H9 (cell line): ENCODE results near the gene TIMM22. TPM values are rescaled to one million over a fixed set of nuclear protein-coding genes. Genes with fewer than 3 reads are reported as not detected.

ENCODE experiments used
- DNase-seq: peaks from one replicate; pipeline ENCODE4 v3.0.0-alpha.2; 2017
- H2AFZ ChIP-seq: one replicate; pipeline ENCODE4 v1.6.1; 2013; ENCODE audit warnings: mild to moderate bottlenecking, low read length, control low read depth, moderate library complexity
- H2AK5ac ChIP-seq: 2 replicates; pipeline ENCODE4 v1.6.1; 2013; ENCODE audit warnings: low read length, control low read depth, mixed read lengths; ENCODE audit not compliant: insufficient read length
- H2BK120ac ChIP-seq: one replicate; pipeline ENCODE4 v1.6.1; 2013; ENCODE audit warnings: low read depth, mild to moderate bottlenecking, low read length, control low read depth, inconsistent platforms; ENCODE audit not compliant: poor library complexity, severe bottlenecking
- H2BK12ac ChIP-seq: 2 replicates; pipeline ENCODE4 v1.6.1; 2013; ENCODE audit warnings: low read length, control low read depth, mixed read lengths, low read depth; ENCODE audit not compliant: insufficient read length
- H2BK15ac ChIP-seq: 2 replicates; pipeline ENCODE4 v1.6.1; 2013; ENCODE audit warnings: low read depth, low read length, control low read depth
- H2BK20ac ChIP-seq: one replicate; pipeline ENCODE4 v1.6.1; 2013; ENCODE audit warnings: low read depth, mild to moderate bottlenecking, low read length, control low read depth, inconsistent platforms; ENCODE audit not compliant: poor library complexity, severe bottlenecking
- H2BK5ac ChIP-seq: 2 replicates; pipeline ENCODE4 v1.6.1; 2013; ENCODE audit warnings: low read length, control low read depth, mixed read lengths; ENCODE audit not compliant: insufficient read length
- H3K14ac ChIP-seq: 2 replicates; pipeline ENCODE4 v1.6.1; 2013; ENCODE audit warnings: low read length, control low read depth; ENCODE audit not compliant: insufficient read depth
- H3K18ac ChIP-seq: 2 replicates; pipeline ENCODE4 v1.6.1; 2013; ENCODE audit warnings: low read depth, mild to moderate bottlenecking, mixed read lengths, low read length, control low read depth; ENCODE audit not compliant: insufficient read length
- H3K23ac ChIP-seq: 2 replicates; pipeline ENCODE4 v1.6.1; 2013; ENCODE audit warnings: low read length, control low read depth, mixed read lengths, low read depth; ENCODE audit not compliant: insufficient read length
- H3K23me2 ChIP-seq: 2 replicates; pipeline ENCODE4 v1.6.1; 2013; ENCODE audit warnings: low read depth, mild to moderate bottlenecking, mixed read lengths, low read length, control low read depth; ENCODE audit not compliant: insufficient read length, poor library complexity, severe bottlenecking
- H3K27ac ChIP-seq: 2 replicates; pipeline ENCODE4 v1.5.1; 2013; ENCODE audit warnings: low read length, control low read depth, mixed read lengths, low read depth; ENCODE audit not compliant: insufficient read length
- H3K27me3 ChIP-seq: 2 replicates; pipeline ENCODE4 v1.6.1; 2013; ENCODE audit warnings: low read length, control low read depth, inconsistent platforms; ENCODE audit not compliant: insufficient read depth
- H3K4ac ChIP-seq: 2 replicates; pipeline ENCODE4 v1.6.1; 2013; ENCODE audit warnings: low read depth, mild to moderate bottlenecking, control low read depth, inconsistent platforms, low read length, moderate library complexity
- H3K4me1 ChIP-seq: 2 replicates; pipeline ENCODE4 v1.6.1; 2013; ENCODE audit warnings: low read length, control low read depth, inconsistent platforms; ENCODE audit not compliant: insufficient read depth
- H3K4me2 ChIP-seq: 2 replicates; pipeline ENCODE4 v1.6.1; 2013; ENCODE audit warnings: low read length, control low read depth, mixed read lengths; ENCODE audit not compliant: insufficient read length, insufficient read depth
- H3K56ac ChIP-seq: 2 replicates; pipeline ENCODE4 v1.6.1; 2013; ENCODE audit warnings: low read depth, mild to moderate bottlenecking, mixed read lengths, low read length, control low read depth; ENCODE audit not compliant: insufficient read length
- H3K79me1 ChIP-seq: 2 replicates; pipeline ENCODE4 v1.6.1; 2013; ENCODE audit warnings: low read depth, mild to moderate bottlenecking, moderate library complexity, low read length, control low read depth, inconsistent platforms; ENCODE audit not compliant: insufficient read depth, poor library complexity, severe bottlenecking
- H3K79me2 ChIP-seq: 2 replicates; pipeline ENCODE4 v1.6.1; 2013; ENCODE audit warnings: low read length, control low read depth, inconsistent platforms; ENCODE audit not compliant: insufficient read depth
- H3K9ac ChIP-seq: 2 replicates; pipeline ENCODE4 v1.6.1; 2013; ENCODE audit warnings: low read length, control low read depth, mixed read lengths; ENCODE audit not compliant: insufficient read length; ENCODE audit errors: extremely low read depth
- H3K9me3 ChIP-seq: one replicate; pipeline ENCODE4 v1.6.1; 2013; ENCODE audit warnings: low read depth, low read length, inconsistent platforms; ENCODE audit not compliant: control insufficient read depth
- H3T11ph ChIP-seq: one replicate; pipeline ENCODE4 v1.6.1; 2013; ENCODE audit warnings: mild to moderate bottlenecking, low read length, control low read depth, inconsistent platforms
- H4K20me1 ChIP-seq: one replicate; pipeline ENCODE4 v1.6.1; 2013; ENCODE audit not compliant: control insufficient read depth, insufficient read length, insufficient read depth
- H4K5ac ChIP-seq: 2 replicates; pipeline ENCODE4 v1.6.1; 2013; ENCODE audit warnings: low read depth, mild to moderate bottlenecking, mixed read lengths, low read length, control low read depth; ENCODE audit not compliant: insufficient read length
- H4K8ac ChIP-seq: replicated peaks from 2 replicates; pipeline ENCODE4 v1.6.1; 2013; ENCODE audit warnings: low read length, control low read depth, mixed read lengths, low read depth; ENCODE audit not compliant: insufficient read length
- H4K91ac ChIP-seq: 2 replicates; pipeline ENCODE4 v1.6.1; 2013; ENCODE audit warnings: low read depth, mild to moderate bottlenecking, moderate library complexity, mixed read lengths, low read length, control low read depth; ENCODE audit not compliant: insufficient read length
- H3K27ac Mint-ChIP-seq, 3 experiments: 2 replicates in 2 of 3; 3 replicates in 1 of 3; pipeline ENCODE4 v1.8.0; 2020 to 2021; ENCODE audit warnings: mixed read lengths in 3 of 3, mild to moderate bottlenecking in 1 of 3, moderate library complexity in 1 of 3
- H3K27me3 Mint-ChIP-seq: 2 replicates; pipeline ENCODE4 v1.8.0; 2021; ENCODE audit warnings: low read depth, mild to moderate bottlenecking, moderate library complexity, mixed read lengths
- H3K36me3 Mint-ChIP-seq, 3 experiments: 2 replicates in 2 of 3; 3 replicates in 1 of 3; pipeline ENCODE4 v1.8.0; 2020 to 2021; ENCODE audit warnings: low read depth in 3 of 3, mixed read lengths in 3 of 3; ENCODE audit not compliant: insufficient read depth in 1 of 3
- H3K4me1 Mint-ChIP-seq, 2 experiments: 2 replicates each; pipeline ENCODE4 v1.8.0; 2020; ENCODE audit warnings: mixed read lengths in 2 of 2
- H3K4me3 Mint-ChIP-seq, 2 experiments: 2 replicates in 1 of 2; 3 replicates in 1 of 2; pipeline ENCODE4 v1.8.0; 2020 to 2021; ENCODE audit warnings: mild to moderate bottlenecking in 2 of 2, mixed read lengths in 2 of 2, moderate library complexity in 1 of 2
- H3K9me3 Mint-ChIP-seq, 2 experiments: 2 replicates in 1 of 2; 3 replicates in 1 of 2; pipeline ENCODE4 v1.8.0; 2020; ENCODE audit warnings: mild to moderate bottlenecking in 2 of 2, mixed read lengths in 2 of 2, moderate library complexity in 1 of 2
- CTCF ChIP-seq: fragments of 200-600 bp; sonication (generic); conservative IDR thresholded peaks from 3 replicates; pipeline ENCODE4 v1.8.0; 2021; ENCODE audit warnings: antibody characterized with exemption, mild to moderate bottlenecking
- WGBS: extraction: QIAGEN DNeasy Blood & Tissue Kit; methylation state at CpG from one replicate; pipeline ENCODE4 v1.1.7; 2013; ENCODE audit warnings: missing lambda C conversion rate, low lambda C conversion rate, mixed read lengths; ENCODE audit not compliant: insufficient read length; ENCODE audit errors: extremely low coverage; 5-methylcytosine and 5-hydroxymethylcytosine counted together
- total RNA-seq: library from RNA; stranded (reverse); gene quantifications from 2 replicates; pipeline ENCODE4 v1.2.1, GENCODE V29; 2021

The TIMM22 gene
- total RNA-seq, 1 experiment from 2014 or later = 23.0 TPM

- Histone ChIP-seq H2BK12ac (no peak overlapping the region), H3K79me1 (peaks cover 4% of the 10 kb centered on the region), H4K20me1 (no peaks in the 10 kb centered on the region), H2BK5ac (no peak overlapping the region), H3K23me2 (peaks cover 3% of the 10 kb centered on the region), H3K14ac (no peak overlapping the region), H3K18ac (no peak overlapping the region), H3K9ac (no peak overlapping the region), H3K27ac (no peak overlapping the region), H3K79me2 (no peaks in the 10 kb centered on the region), H4K91ac (no peak overlapping the region), H2BK15ac (no peak overlapping the region), H3K9me3 (no peaks in the 10 kb centered on the region), H3K23ac (no peak overlapping the region), H3K4me2 (no peak overlapping the region), H4K8ac (no peak overlapping the region), H2AFZ (no peak overlapping the region), H2BK120ac (no peak overlapping the region), H2BK20ac (no peak overlapping the region), H3K4ac (no peak overlapping the region), H3K56ac (no peak overlapping the region), H3K4me1 (peaks cover 5% of the 10 kb centered on the region; the same call in 1 of the 2 replicates), H2AK5ac (no peak overlapping the region), H3K27me3 (no peaks in the 10 kb centered on the region), H3T11ph (no peak overlapping the region), H4K5ac (no peak overlapping the region)
- peak; percentile 87 for DNase-seq
- peaks cover 32 to 40% of the 10 kb centered on the region in 2 experiments for H3K4me1 Mint-ChIP-seq
- H3K27ac Mint-ChIP-seq = peak overlapping the region in 2 of 3 experiments; percentile 62 to 88; a peak in 2 of 7 replicates
- H3K4me3 Mint-ChIP-seq = no peak overlapping the region; a peak in 1 of 5 replicates
- no CpG with 5 or more reads among the region's 25 CpGs for WGBS
- H3K27me3 Mint-ChIP-seq = no peaks in the 10 kb centered on the region
- H3K9me3 Mint-ChIP-seq = no peaks in the 10 kb centered on the region
- no peak for TF ChIP-seq CTCF
- peaks cover 2 to 18% (median 16%) of the 10 kb centered on the region in 3 experiments for H3K36me3 Mint-ChIP-seq
Observed at GRCh38 chr17:948284-948852, 48.6 kb upstream of the TIMM22 start.
